A673 (cell line): Measurements from ENCODE around the gene ALX4.

Experiments used
- EZH2 ChIP-seq: fragments of 200-600 bp; sonication (generic); IDR thresholded peaks from 2 replicates; pipeline ENCODE4 v1.6.1; 2017; ENCODE audit warnings: borderline replicate concordance, low read depth, mild to moderate bottlenecking, mixed read lengths, antibody characterized with exemption, low read length; ENCODE audit not compliant: poor library complexity, severe bottlenecking
- TF ChIP-seq, protein P1 (sequence below): fragments of 300-800, 200-600 bp; sonication (generic); conservative IDR thresholded peaks from 2 replicates; pipeline ENCODE4 v1.5.1; 2017; ENCODE audit warnings: low read depth, mild to moderate bottlenecking, antibody characterized with exemption, low read length, moderate library complexity, mixed read lengths

DNA sequence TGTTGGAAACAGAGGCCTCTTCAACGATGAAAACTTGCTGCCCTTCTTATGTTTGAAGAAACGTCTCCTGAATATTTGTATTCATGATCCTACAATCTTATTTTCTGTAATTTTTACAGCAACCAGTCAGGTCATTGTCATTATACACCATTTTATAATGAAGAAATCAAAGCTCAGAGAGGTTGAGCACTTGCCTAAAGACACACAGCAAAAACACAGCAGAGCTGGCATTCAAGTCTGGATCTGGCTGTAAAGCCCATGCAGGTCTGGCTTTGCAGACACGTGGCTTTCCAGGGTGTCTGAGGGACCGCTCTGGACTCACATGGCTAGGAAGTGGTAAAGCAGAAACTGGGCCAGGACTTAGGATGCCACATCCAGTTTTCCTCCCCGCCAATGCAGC is 15.8 kb upstream of the ALX4 start:
- TF ChIP-seq, protein P1, sequence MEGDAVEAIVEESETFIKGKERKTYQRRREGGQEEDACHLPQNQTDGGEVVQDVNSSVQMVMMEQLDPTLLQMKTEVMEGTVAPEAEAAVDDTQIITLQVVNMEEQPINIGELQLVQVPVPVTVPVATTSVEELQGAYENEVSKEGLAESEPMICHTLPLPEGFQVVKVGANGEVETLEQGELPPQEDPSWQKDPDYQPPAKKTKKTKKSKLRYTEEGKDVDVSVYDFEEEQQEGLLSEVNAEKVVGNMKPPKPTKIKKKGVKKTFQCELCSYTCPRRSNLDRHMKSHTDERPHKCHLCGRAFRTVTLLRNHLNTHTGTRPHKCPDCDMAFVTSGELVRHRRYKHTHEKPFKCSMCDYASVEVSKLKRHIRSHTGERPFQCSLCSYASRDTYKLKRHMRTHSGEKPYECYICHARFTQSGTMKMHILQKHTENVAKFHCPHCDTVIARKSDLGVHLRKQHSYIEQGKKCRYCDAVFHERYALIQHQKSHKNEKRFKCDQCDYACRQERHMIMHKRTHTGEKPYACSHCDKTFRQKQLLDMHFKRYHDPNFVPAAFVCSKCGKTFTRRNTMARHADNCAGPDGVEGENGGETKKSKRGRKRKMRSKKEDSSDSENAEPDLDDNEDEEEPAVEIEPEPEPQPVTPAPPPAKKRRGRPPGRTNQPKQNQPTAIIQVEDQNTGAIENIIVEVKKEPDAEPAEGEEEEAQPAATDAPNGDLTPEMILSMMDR: no peak
- TF ChIP-seq EZH2: no peak
